ENCODE data around the gene CST8.

Gene CST8

GRCh38 chr20:23524146-23524545, 33.2 kb downstream of the CST8 start:
- DNase-seq, result no peak

GRCh38 chr20:23526850-23527249, 35.9 kb downstream of the CST8 start:
- DNase-seq, result no peak

- DNase-seq, result no peak
These were observed 38.0 kb downstream of the CST8 start for GRCh38 chr20:23528867-23529431.

GRCh38 chr20:23530937-23531567, 40.1 kb downstream of the CST8 start:
- DNase-seq, result no peak

GRCh38 chr20:23532533-23532932, 41.6 kb downstream of the CST8 start:
- DNase-seq, result no peak

GRCh38 chr20:23533161-23533560, 42.2 kb downstream of the CST8 start:
- no peak for DNase-seq

GRCh38 chr20:23534801-23535593, 44.1 kb downstream of the CST8 start:
- DNase-seq, result no peak

- no peak for DNase-seq
These were observed 45.5 kb downstream of the CST8 start for GRCh38 chr20:23536328-23536974.

GRCh38 chr20:23537030-23537429, 46.1 kb downstream of the CST8 start:
- DNase-seq, result no peak

GRCh38 chr20:23540624-23541023, 49.7 kb downstream of the CST8 start:
- DNase-seq, result no peak

GRCh38 chr20:23541330-23541729, 50.4 kb downstream of the CST8 start:
- DNase-seq, result no peak

- no peak for DNase-seq
These were observed 50.9 kb downstream of the CST8 start for GRCh38 chr20:23541776-23542175.

- DNase-seq, result no peak
These were observed 51.9 kb downstream of the CST8 start for GRCh38 chr20:23542801-23543200.

- DNase-seq, result no peak
These were observed 53.2 kb downstream of the CST8 start for GRCh38 chr20:23544133-23544532.
